ENCODE results near the gene SMURF2. TPM values are rescaled to one million over a fixed set of nuclear protein-coding genes. Genes with fewer than 3 reads are reported as not detected.

SMURF2 gene
- total and polyA plus RNA-seq, 10 of the 15 experiments (the other 5 are each of a cell fraction or from before 2014, with no cell fraction given), result 2.8 to 13.4 (median 7.5) TPM

- WGBS (ENCODE audit: insufficient coverage, insufficient replicate concordance, low lambda C conversion rate, missing lambda C conversion rate), result 46% methylated on average over 3 of the region's 3 CpGs
- H3K27ac ChIP-seq (ENCODE audit: control insufficient read depth, insufficient read depth), result no peak overlapping the region
- DNase-seq (ENCODE audit: low read depth, low spot score) (no peak), ATAC-seq (no peak), FAIRE-seq (no peak)
- H3K27me3 ChIP-seq (replicated peaks in 1 of 2; ENCODE audit: control insufficient read depth in 2 of 2, insufficient read depth in 2 of 2, low read length in 1 of 2), result no peaks in the 10 kb centered on the region
- BruUV-seq (replicated peaks), result no TSS peak
- H3K79me2 ChIP-seq (ENCODE audit: control insufficient read depth, insufficient read depth, low read length), result peaks cover 8% of the 10 kb centered on the region
- no peaks in the 10 kb centered on the region for H4K20me1 ChIP-seq (ENCODE audit: control insufficient read depth, insufficient read depth)
- in situ Hi-C loops (cut with MboI) (no loop called here), intact Hi-C loops (cut with micrococcal nuclease; ENCODE audit: unreplicated experiment) (no loop called here)
- POLR2A ChIA-PET, result interaction anchor here (0.6 to 1.4 kb wide), 2 partner anchors 9 to 17 kb away, joined by 3 to 4 read pairs; no protein-coding TSS in a partner anchor
- H3K36me3 ChIP-seq (ENCODE audit: control insufficient read depth in 2 of 2, insufficient read depth in 2 of 2, low read length in 1 of 2), result peaks cover 0 to 4% of the 10 kb centered on the region in 2 experiments; a peak in 2 of 4 replicates
- H3K4me3 ChIP-seq, result no peak overlapping the region
- H2AFZ ChIP-seq (ENCODE audit: control insufficient read depth, low read depth, low read length), result no peak overlapping the region
- no peaks in the 10 kb centered on the region for H3K9me3 ChIP-seq (replicated peaks; ENCODE audit: control insufficient read depth, insufficient read depth, low read length)
- TF ChIP-seq ZBED1 (IDR thresholded peaks at IDR 0.05; ENCODE audit: borderline replicate concordance) (no peak), TARDBP (IDR thresholded peaks at IDR 0.05; ENCODE audit: borderline replicate concordance) (no peak), ZSCAN29 (IDR thresholded peaks at IDR 0.05) (no peak), E2F4 (IDR thresholded peaks at IDR 0.05; ENCODE audit: low read depth, low read length) (no peak), RELB (IDR thresholded peaks at IDR 0.05; ENCODE audit: low read depth) (no peak), EGR1 (IDR thresholded peaks at IDR 0.05; ENCODE audit: borderline replicate concordance in 1 of 2, low read depth in 2 of 2, low read length in 2 of 2) (no peak), STAT1 (conservative IDR thresholded peaks at IDR 0.05) (no peak), NFYA (IDR thresholded peaks at IDR 0.05; ENCODE audit: borderline replicate concordance, low read depth, low read length) (no peak), WRNIP1 (IDR thresholded peaks at IDR 0.05; ENCODE audit: borderline replicate concordance, low read depth, low read length) (no peak), FOS (IDR thresholded peaks at IDR 0.05; ENCODE audit: borderline replicate concordance, extremely low read depth, insufficient read length) (no peak), ATF7 (IDR thresholded peaks at IDR 0.05; ENCODE audit: low read depth) (no peak), BCL11A (IDR thresholded peaks at IDR 0.05; ENCODE audit: low read depth, low read length) (no peak), BMI1 (IDR thresholded peaks at IDR 0.05; ENCODE audit: borderline replicate concordance) (no peak), CHD4 (IDR thresholded peaks at IDR 0.05) (no peak), KLF5 (IDR thresholded peaks at IDR 0.05; ENCODE audit: partially characterized antibody) (no peak), MEF2A (IDR thresholded peaks at IDR 0.05; ENCODE audit: insufficient read depth, low read depth, low read length) (no peak)
- TF ChIP-seq, protein P1, sequence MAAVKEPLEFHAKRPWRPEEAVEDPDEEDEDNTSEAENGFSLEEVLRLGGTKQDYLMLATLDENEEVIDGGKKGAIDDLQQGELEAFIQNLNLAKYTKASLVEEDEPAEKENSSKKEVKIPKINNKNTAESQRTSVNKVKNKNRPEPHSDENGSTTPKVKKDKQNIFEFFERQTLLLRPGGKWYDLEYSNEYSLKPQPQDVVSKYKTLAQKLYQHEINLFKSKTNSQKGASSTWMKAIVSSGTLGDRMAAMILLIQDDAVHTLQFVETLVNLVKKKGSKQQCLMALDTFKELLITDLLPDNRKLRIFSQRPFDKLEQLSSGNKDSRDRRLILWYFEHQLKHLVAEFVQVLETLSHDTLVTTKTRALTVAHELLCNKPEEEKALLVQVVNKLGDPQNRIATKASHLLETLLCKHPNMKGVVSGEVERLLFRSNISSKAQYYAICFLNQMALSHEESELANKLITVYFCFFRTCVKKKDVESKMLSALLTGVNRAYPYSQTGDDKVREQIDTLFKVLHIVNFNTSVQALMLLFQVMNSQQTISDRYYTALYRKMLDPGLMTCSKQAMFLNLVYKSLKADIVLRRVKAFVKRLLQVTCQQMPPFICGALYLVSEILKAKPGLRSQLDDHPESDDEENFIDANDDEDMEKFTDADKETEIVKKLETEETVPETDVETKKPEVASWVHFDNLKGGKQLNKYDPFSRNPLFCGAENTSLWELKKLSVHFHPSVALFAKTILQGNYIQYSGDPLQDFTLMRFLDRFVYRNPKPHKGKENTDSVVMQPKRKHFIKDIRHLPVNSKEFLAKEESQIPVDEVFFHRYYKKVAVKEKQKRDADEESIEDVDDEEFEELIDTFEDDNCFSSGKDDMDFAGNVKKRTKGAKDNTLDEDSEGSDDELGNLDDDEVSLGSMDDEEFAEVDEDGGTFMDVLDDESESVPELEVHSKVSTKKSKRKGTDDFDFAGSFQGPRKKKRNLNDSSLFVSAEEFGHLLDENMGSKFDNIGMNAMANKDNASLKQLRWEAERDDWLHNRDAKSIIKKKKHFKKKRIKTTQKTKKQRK (IDR thresholded peaks at IDR 0.05; ENCODE audit: low read depth, low read length), result no peak
- TF ChIP-seq, protein P2, sequence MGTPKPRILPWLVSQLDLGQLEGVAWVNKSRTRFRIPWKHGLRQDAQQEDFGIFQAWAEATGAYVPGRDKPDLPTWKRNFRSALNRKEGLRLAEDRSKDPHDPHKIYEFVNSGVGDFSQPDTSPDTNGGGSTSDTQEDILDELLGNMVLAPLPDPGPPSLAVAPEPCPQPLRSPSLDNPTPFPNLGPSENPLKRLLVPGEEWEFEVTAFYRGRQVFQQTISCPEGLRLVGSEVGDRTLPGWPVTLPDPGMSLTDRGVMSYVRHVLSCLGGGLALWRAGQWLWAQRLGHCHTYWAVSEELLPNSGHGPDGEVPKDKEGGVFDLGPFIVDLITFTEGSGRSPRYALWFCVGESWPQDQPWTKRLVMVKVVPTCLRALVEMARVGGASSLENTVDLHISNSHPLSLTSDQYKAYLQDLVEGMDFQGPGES (IDR thresholded peaks at IDR 0.05), result no peak
- RAD21 ChIA-PET (ENCODE audit: unreplicated experiment), result interaction anchor here (1.0 to 1.6 kb wide), 2 partner anchors 14 to 17 kb away, joined by 4 to 5 read pairs; no protein-coding TSS in a partner anchor
- CTCF ChIA-PET, result interaction anchor here (0.9 to 2.1 kb wide), 5 partner anchors 17 to 326 kb away, joined by 3 to 8 read pairs (median 4); no protein-coding TSS in a partner anchor
- H3K9ac ChIP-seq (ENCODE audit: control insufficient read depth, insufficient read depth, low read length), result no peak overlapping the region
- no peak overlapping the region for H3K4me2 ChIP-seq (ENCODE audit: control insufficient read depth, insufficient read depth)
- SMC1A ChIA-PET (ENCODE audit: uncharacterized antibody, unreplicated experiment), result interaction anchor here (0.9 to 1.7 kb wide), 6 partner anchors 8 to 311 kb away, joined by 3 to 8 read pairs (median 3); no protein-coding TSS in a partner anchor
- H3K4me1 ChIP-seq (ENCODE audit: control insufficient read depth, insufficient read depth, low read length), result peaks cover 24% of the 10 kb centered on the region
Measured at GRCh38 chr17:64632194-64632593, 29.9 kb downstream of the SMURF2 start.
